Measurements from ENCODE around the gene NEAT1. TPM values are rescaled to one million over a fixed set of nuclear protein-coding genes. Genes with fewer than 3 reads are reported as not detected.

Gene NEAT1
- total RNA-seq, 1 donor from 2014 or later = 28.7 TPM

DNA sequence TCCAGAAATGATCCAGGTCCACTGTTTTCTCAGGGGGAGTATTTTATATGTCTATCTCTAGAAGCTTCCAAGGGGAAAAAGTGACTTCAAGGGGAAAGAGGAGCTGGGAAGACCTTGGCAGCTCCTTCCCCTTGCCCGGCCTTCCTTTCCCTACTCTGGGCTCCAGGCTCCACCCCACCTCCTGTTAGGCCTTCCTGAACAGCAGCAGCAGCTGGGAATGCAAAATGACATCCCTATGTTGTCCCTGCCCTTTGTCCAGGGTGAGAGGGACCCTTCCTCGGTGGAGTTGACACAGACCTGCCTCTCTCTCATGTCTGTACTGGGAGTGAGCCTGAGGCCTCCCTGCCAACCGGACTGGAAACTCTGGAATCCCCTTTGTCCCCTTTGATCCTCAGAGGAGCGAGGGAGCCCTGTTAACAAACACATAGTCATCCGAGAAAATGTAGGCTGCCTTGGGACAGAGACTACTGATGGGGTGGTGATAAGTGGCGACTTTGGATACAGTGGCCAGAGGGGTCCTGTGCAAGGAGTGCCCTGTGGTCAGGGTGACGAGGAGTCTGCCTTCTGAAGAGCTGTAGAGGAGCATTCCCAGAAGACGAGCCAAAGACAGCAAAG is 67.2 kb downstream of the NEAT1 start:
- DNase-seq (ENCODE audit: low read depth) = no peak
- TF ChIP-seq, protein P1, sequence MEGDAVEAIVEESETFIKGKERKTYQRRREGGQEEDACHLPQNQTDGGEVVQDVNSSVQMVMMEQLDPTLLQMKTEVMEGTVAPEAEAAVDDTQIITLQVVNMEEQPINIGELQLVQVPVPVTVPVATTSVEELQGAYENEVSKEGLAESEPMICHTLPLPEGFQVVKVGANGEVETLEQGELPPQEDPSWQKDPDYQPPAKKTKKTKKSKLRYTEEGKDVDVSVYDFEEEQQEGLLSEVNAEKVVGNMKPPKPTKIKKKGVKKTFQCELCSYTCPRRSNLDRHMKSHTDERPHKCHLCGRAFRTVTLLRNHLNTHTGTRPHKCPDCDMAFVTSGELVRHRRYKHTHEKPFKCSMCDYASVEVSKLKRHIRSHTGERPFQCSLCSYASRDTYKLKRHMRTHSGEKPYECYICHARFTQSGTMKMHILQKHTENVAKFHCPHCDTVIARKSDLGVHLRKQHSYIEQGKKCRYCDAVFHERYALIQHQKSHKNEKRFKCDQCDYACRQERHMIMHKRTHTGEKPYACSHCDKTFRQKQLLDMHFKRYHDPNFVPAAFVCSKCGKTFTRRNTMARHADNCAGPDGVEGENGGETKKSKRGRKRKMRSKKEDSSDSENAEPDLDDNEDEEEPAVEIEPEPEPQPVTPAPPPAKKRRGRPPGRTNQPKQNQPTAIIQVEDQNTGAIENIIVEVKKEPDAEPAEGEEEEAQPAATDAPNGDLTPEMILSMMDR (IDR thresholded peaks at IDR 0.05; ENCODE audit: insufficient read depth, low read length, poor library complexity, severe bottlenecking) = no peak
- H3K4me3 ChIP-seq (ENCODE audit: low read depth, low read length) = no peak overlapping the region
- no peaks in the 10 kb centered on the region for H3K36me3 ChIP-seq (ENCODE audit: control insufficient read depth, insufficient read depth, low read length)
- H3K27me3 ChIP-seq (ENCODE audit: control insufficient read depth, insufficient read depth, low read length) = no peaks in the 10 kb centered on the region

DNA sequence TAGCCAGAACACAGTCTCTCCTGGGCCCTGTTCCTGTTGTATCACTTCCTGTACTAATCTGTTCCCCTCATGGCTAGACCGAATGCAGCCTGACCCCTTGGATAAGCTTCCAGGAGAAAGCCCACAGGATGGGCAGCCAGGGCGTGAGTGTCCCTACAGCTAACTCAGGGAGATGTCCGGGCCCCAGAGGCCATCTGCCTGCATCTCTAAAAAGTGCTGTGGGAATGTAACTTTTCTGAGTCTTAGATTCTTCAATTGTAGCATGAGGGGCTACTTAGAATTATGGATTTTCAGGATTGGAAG is 68.5 kb downstream of the NEAT1 start:
- H3K36me3 ChIP-seq (ENCODE audit: control insufficient read depth, insufficient read depth, low read length) = no peaks in the 10 kb centered on the region
- H3K4me3 ChIP-seq (ENCODE audit: low read depth, low read length) = no peak overlapping the region
- TF ChIP-seq, protein P1 (IDR thresholded peaks at IDR 0.05; ENCODE audit: insufficient read depth, low read length, poor library complexity, severe bottlenecking) = no peak
- no peak for DNase-seq (ENCODE audit: low read depth)
- H3K27me3 ChIP-seq (ENCODE audit: control insufficient read depth, insufficient read depth, low read length) = no peaks in the 10 kb centered on the region

DNA sequence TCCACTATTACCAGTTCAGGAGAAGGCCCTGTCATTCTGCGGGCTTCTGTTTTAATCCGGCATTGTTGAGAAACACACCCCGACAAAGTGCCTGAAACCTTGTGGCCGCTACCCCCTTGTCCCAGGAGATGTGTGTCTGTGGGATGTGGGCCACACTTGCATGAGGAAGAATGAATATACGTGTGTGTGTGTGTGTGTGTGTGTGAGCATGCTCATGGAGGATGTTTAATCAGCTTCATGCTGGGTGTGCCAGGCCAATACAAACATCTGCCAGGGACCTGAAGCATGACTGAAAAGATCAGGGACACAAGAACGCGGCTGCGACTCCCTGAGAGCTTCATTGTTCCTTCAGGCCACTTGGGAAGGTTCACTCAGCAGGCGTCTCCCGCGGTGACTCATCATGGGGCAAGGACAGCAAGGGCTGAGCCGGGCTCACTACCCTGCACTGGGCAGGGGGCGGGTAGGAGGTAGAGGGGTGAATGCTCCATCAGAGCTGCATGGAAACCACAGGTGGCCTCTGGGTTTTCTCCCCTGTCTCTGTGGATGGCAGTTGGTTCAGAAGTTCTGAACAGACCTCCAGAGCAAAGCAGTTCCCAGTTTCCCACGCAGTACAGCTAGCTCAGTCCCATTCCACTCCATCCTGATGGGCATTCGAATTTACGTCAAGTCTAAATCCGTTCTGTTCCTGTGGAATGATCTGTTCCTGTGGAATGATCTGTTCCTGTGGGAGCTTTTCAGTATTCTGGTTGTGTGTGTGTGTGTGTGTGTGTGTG is 69.2 kb downstream of the NEAT1 start:
- Histone ChIP-seq H3K27me3 (ENCODE audit: control insufficient read depth, insufficient read depth, low read length) (no peaks in the 10 kb centered on the region), H3K36me3 (ENCODE audit: control insufficient read depth, insufficient read depth, low read length) (no peaks in the 10 kb centered on the region), H3K4me3 (ENCODE audit: low read depth, low read length) (no peak overlapping the region)

DNA sequence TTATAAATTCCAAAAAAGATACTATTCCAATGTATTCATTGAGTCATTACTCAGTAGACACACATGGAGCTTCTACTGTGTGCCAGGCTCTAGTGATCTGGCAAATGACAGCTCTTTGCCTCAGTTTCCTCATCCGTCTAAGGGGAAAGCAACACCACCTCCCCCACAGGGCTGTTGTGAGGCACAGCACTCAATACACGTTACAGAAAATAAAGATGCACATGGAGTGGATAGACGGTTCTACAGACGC is 69.7 kb downstream of the NEAT1 start:
- TF ChIP-seq, protein P1 (IDR thresholded peaks at IDR 0.05; ENCODE audit: insufficient read depth, low read length, poor library complexity, severe bottlenecking) = no peak
- H3K4me3 ChIP-seq (ENCODE audit: low read depth, low read length) = no peak overlapping the region
- H3K36me3 ChIP-seq (ENCODE audit: control insufficient read depth, insufficient read depth, low read length) = no peaks in the 10 kb centered on the region
- H3K27me3 ChIP-seq (ENCODE audit: control insufficient read depth, insufficient read depth, low read length) = no peaks in the 10 kb centered on the region
- no peak for DNase-seq (ENCODE audit: low read depth)

More for the DNA sequence above, 69.2 kb downstream of the NEAT1 start:
- peak; percentile 85 for DNase-seq (ENCODE audit: low read depth)
- TF ChIP-seq, protein P1 (IDR thresholded peaks at IDR 0.05; ENCODE audit: insufficient read depth, low read length, poor library complexity, severe bottlenecking) = no peak

DNA sequence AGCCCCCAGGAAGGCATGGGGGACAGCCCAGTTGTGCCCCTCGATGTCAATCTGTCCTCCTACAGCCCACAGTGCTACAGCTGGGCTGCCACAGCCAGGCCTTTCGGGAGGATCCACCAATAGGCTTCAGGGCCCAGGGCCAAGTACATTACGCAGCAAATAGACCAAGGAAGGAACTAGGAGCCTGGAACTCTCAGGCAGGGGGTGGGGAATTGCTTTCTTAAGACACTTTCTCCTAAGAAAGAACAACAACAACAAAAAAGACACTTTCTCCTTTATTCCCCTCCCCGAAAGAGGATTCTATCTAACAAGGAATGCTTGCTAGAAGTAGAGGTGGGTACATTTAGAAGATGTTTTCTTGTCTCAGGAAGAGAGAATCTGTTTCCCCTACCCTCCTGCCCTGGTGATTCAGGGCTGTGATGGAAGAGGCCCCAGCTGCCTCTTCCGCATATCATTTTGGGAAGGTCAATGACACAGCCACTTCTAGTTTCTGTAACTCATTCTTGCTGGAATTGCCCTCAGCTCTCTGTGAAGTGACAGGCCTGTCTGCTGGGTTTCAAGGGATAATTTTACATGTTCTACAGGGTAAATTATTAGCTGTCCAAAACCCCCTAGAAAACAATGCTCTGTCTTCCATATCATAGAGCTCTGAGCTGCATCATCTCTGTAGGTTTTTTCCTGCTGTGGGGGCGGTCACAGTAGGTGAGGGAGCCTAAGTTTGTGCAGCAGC is 70.2 kb downstream of the NEAT1 start:
- H3K4me3 ChIP-seq (ENCODE audit: low read depth, low read length) = no peak overlapping the region
- TF ChIP-seq, protein P1 (IDR thresholded peaks at IDR 0.05; ENCODE audit: insufficient read depth, low read length, poor library complexity, severe bottlenecking) = no peak
- DNase-seq (ENCODE audit: low read depth) = no peak
- no peaks in the 10 kb centered on the region for H3K36me3 ChIP-seq (ENCODE audit: control insufficient read depth, insufficient read depth, low read length)
- H3K27me3 ChIP-seq (ENCODE audit: control insufficient read depth, insufficient read depth, low read length) = no peaks in the 10 kb centered on the region
